ENCODE measurements around the gene FOXJ3.
A peak's percentile ranks its signal among the peaks of the same experiment; 100 is the strongest.

The FOXJ3 gene

GRCh38 chr1:42320708-42321107 lies 14.3 kb downstream of the FOXJ3 start:
- no peaks in the 10 kb centered on the region for H3K9me3 ChIP-seq
- no peaks in the 10 kb centered on the region for H3K36me3 ChIP-seq
- TF ChIP-seq CTCF (IDR thresholded peaks at IDR 0.05), result no peak
- H3K27ac ChIP-seq, result no peak overlapping the region
- peaks cover 13 to 20% of the 10 kb centered on the region in 2 experiments for H3K4me1 ChIP-seq (ENCODE audit: control insufficient read depth in 1 of 2, insufficient read depth in 1 of 2, low read depth in 1 of 2, low read length in 1 of 2)
- no peak overlapping the region for H3K4me3 ChIP-seq (ENCODE audit: low read depth in 1 of 2, low read length in 1 of 2)
- H3K27me3 ChIP-seq, result no peaks in the 10 kb centered on the region

DNA sequence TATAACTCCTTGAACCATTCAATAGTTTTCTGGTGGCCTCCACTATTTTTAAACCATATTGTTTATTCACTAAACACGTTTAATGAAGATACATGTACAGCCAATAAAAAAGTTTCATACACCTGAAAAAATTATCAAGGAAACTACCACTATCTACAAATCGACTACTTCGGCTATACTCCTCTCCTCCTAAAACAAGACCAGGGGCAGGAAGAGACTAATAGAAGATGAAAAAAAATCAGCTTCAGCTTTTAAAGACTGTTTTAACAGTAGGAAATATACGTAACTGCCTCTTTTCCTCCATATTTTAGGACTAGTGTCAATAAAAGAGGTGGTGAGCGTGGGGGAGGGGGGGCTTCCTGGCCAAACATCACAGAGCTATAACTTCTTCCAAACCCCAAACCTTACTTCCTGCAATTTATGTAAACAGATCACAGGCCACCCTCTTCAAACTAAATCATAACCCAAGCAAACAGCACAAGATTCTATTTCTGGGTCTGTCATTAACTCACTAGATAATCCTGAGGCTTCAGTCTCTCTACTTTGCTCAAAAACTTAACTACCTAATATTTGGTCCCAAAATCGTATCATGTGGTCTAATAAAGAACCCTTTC lies 15.1 kb downstream of the FOXJ3 start:
- Histone ChIP-seq H3K27ac (peak overlapping the region; percentile 16), H3K9me3 (no peaks in the 10 kb centered on the region), H3K27me3 (no peaks in the 10 kb centered on the region), H3K4me3 (ENCODE audit: low read depth in 1 of 2, low read length in 1 of 2) (no peak overlapping the region), H3K36me3 (no peaks in the 10 kb centered on the region), H3K4me1 (ENCODE audit: control insufficient read depth in 1 of 2, insufficient read depth in 1 of 2, low read depth in 1 of 2, low read length in 1 of 2) (peaks cover 19 to 27% of the 10 kb centered on the region in 2 experiments)
- TF ChIP-seq CTCF (IDR thresholded peaks at IDR 0.05), result no peak

DNA sequence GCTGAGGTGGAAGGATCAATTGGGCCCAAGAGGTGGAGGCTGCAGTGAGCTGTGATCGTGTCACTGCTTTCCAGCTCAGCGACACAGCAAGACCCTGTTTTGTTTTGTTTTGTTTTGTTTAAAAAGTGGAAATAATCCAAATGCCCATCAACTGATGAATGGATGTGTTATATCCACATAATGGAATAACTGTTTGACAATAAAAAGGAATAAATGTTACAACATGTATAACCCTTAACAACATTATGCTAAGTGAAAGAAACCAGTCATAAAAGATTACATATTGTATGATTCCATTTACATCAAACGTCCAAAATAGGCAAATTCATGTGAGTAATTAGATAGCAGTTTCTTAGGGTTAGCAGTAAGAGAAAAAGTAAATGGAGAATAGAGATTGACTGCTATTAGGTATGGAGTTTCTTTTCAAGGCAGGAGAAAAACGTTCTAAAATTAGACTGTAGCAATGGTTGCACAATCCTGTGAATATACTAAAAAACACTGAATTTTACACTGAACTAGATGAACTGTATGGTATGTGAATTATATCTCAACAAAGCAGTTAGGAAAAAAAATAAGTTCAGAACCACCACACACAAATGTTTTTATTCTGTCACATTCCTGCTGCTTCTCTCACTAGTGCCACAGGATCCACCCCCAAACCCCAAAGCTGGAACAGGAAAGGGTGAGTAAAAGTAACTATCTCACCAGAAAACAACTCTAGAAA lies 15.7 kb downstream of the FOXJ3 start:
- Histone ChIP-seq H3K4me1 (ENCODE audit: control insufficient read depth in 1 of 2, insufficient read depth in 1 of 2, low read depth in 1 of 2, low read length in 1 of 2) (peaks cover 22 to 34% of the 10 kb centered on the region in 2 experiments), H3K4me3 (ENCODE audit: low read depth in 1 of 2, low read length in 1 of 2) (no peak overlapping the region), H3K27ac (peak overlapping the region; percentile 16), H3K27me3 (no peaks in the 10 kb centered on the region), H3K36me3 (no peaks in the 10 kb centered on the region), H3K9me3 (no peaks in the 10 kb centered on the region)
- TF ChIP-seq CTCF (IDR thresholded peaks at IDR 0.05), result no peak

- TF ChIP-seq CTCF (IDR thresholded peaks at IDR 0.05), result no peak
- Histone ChIP-seq H3K36me3 (no peaks in the 10 kb centered on the region), H3K4me1 (ENCODE audit: control insufficient read depth in 1 of 2, insufficient read depth in 1 of 2, low read depth in 1 of 2, low read length in 1 of 2) (peaks cover 22 to 35% of the 10 kb centered on the region in 2 experiments), H3K27ac (no peak overlapping the region), H3K27me3 (no peaks in the 10 kb centered on the region), H3K4me3 (ENCODE audit: low read depth in 1 of 2, low read length in 1 of 2) (no peak overlapping the region), H3K9me3 (no peaks in the 10 kb centered on the region)
These were observed 16.4 kb downstream of the FOXJ3 start for GRCh38 chr1:42318601-42319000.

GRCh38 chr1:42317308-42317707 lies 17.7 kb downstream of the FOXJ3 start:
- H3K36me3 ChIP-seq, result no peaks in the 10 kb centered on the region
- no peak overlapping the region for H3K4me3 ChIP-seq (ENCODE audit: low read depth in 1 of 2, low read length in 1 of 2)
- H3K27ac ChIP-seq, result no peak overlapping the region
- peaks cover 22 to 35% of the 10 kb centered on the region in 2 experiments for H3K4me1 ChIP-seq (ENCODE audit: control insufficient read depth in 1 of 2, insufficient read depth in 1 of 2, low read depth in 1 of 2, low read length in 1 of 2)
- no peaks in the 10 kb centered on the region for H3K27me3 ChIP-seq
- no peak for TF ChIP-seq CTCF (IDR thresholded peaks at IDR 0.05)
- no peaks in the 10 kb centered on the region for H3K9me3 ChIP-seq

Data from neutrophil (primary cell).